OCI-LY3 (cell line): ENCODE data around the gene XPNPEP2.

ENCODE experiments used
- CTCF ChIP-seq: fragments of 200-600, 300-600 bp; sonication (generic); IDR thresholded peaks from 2 replicates; pipeline ENCODE4 v1.5.1; 2014; ENCODE audit warnings: antibody characterized with exemption, low read length, low read depth
- EZH2phosphoT487 ChIP-seq: fragments of 200-600 bp; shearing (Covaris generic); IDR thresholded peaks from 2 replicates; pipeline ENCODE4 v1.6.1; 2018; ENCODE audit warnings: antibody characterized with exemption, mixed run types, low read depth

GRCh38 chrX:129689796-129690195, 49.0 kb upstream of the XPNPEP2 start:
- TF ChIP-seq CTCF, result no peak
- TF ChIP-seq EZH2phosphoT487, result no peak
